Heart left ventricle (tissue), 16 donors: ENCODE results near the gene NOX5. TPM values are rescaled to one million over a fixed set of nuclear protein-coding genes. Genes with fewer than 3 reads are reported as not detected.

Source experiments
- ATAC-seq, 4 donors: fragments of 200-7000 bp; cut with Tn5 transposase; one replicate each; pipeline ENCODE4 v1.9.1; 2020 to 2022; ENCODE audit warnings: moderate library complexity in 4 of 4, mild to moderate bottlenecking in 3 of 4, moderate number of reproducible peaks in 1 of 4
- DNase-seq, 5 donors: peaks; one replicate each; pipeline ENCODE4 v3.0.0-alpha.2; 2020
- H3K27ac ChIP-seq, 12 donors: fragments of 200-600 bp; sonication (generic) in 4 of 12; one replicate each; pipeline versions ENCODE4 v1.5.0 to v1.8.0; 2016 to 2022; ENCODE audit warnings: mild to moderate bottlenecking in 2 of 12
- H3K27me3 ChIP-seq, 9 donors: fragments of 200-600 bp; sonication (generic) in 2 of 9; one replicate each; pipeline versions ENCODE4 v1.5.1 to v1.8.0; 2016 to 2022; ENCODE audit warnings: mild to moderate bottlenecking in 3 of 9
- H3K36me3 ChIP-seq, 9 donors: fragments of 200-600 bp; sonication (generic) in 2 of 9; one replicate each; pipeline versions ENCODE4 v1.5.0 to v1.8.0; 2018 to 2022; ENCODE audit warnings: mild to moderate bottlenecking in 2 of 9
- H3K4me1 ChIP-seq, 12 donors: fragments of 200-600 bp; sonication (generic) in 4 of 12; one replicate each; pipeline versions ENCODE4 v1.5.0 to v1.8.0; 2016 to 2022; ENCODE audit warnings: mild to moderate bottlenecking in 3 of 12
- H3K4me3 ChIP-seq, 12 donors: fragments of 200-600 bp; sonication (generic) in 4 of 12; one replicate each; pipeline versions ENCODE4 v1.5.0 to v1.8.0; 2017 to 2022; ENCODE audit warnings: mild to moderate bottlenecking in 9 of 12, moderate library complexity in 4 of 12
- H3K9me3 ChIP-seq, 12 donors: fragments of 200-600 bp; sonication (generic) in 4 of 12; one replicate each; pipeline versions ENCODE4 v1.5.0 to v1.8.0; 2016 to 2022; ENCODE audit warnings: mild to moderate bottlenecking in 1 of 12
- POLR2A ChIP-seq, 2 donors: fragments of 450-650 bp; IDR thresholded peaks; one replicate each; pipeline ENCODE4 v1.6.1; 2017; ENCODE audit warnings: antibody characterized with exemption in 2 of 2, mild to moderate bottlenecking in 2 of 2, moderate library complexity in 2 of 2
- WGBS, 4 donors: extraction: QIAGEN DNeasy Blood & Tissue Kit in 2 of 4; methylation state at CpG; one replicate each; pipeline versions ENCODE4 v1.1.5 to v1.1.7; 2013 to 2018; 5-methylcytosine and 5-hydroxymethylcytosine counted together
- intact Hi-C, 10 donors: fragments of 100-400 bp; cut with DNase I; formaldehyde crosslinking; loops; one replicate each; pipeline versions ENCODE4 v1.11.1 to v1.14.2; 2022
- polyA plus RNA-seq, 2 donors: library from polyadenylated mRNA; stranded (reverse); fragments of 200-250 nt; gene quantifications; one replicate each; pipeline ENCODE4 v1.2.3, GENCODE V29; 2013
- total RNA-seq, 9 donors: library from RNA; depleted of rRNA in 2 of 9; stranded (reverse); fragments of >200 nt in 2 of 9; fragmentation: NEBNext Ultra II Directional in 3 of 9; extraction: Animal tissue kit (Norgen Biotek cat#: 25700) in 3 of 9; gene quantifications; one replicate each; pipeline versions ENCODE4 v1.1.0 to v1.2.4, GENCODE V29; 2016 to 2023
- TF ChIP-seq, protein P1 (sequence below), 12 donors: fragments of 200-600 bp; sonication (generic) in 4 of 12; IDR thresholded peaks; one replicate each; pipeline versions ENCODE4 v1.5.0 to v1.8.0; 2018 to 2022; ENCODE audit warnings: antibody characterized with exemption in 12 of 12, mild to moderate bottlenecking in 5 of 12
- donor health status: ischemic (EF 13 %, LVEDD 7.1; RV severe dilation, severe dysfunction).
- donor health status: healthy with polysubstance abuse.
- donor health status: DM: no; HTN: yes; CAD: no.
- donor health status: DM: no; HTN: no; CAD: no.
- donor health status: ischemic (EF 25% LVEDD 6.9; RV normal size, moderate dysfunction).
- donor health status: ischemic (EF 25% LVEDD 5.7; RV mildly dilated, moderate dysfunction).
- donor health status: healthy.
- donor health status: DM: yes; HTN: yes; CAD: no.
- donor health status: ischemic (EF 35%, LVEDD 5.7; RV mildly dilated, moderate dysfunction).
- donor health status: nonischemic (EF 11% LVEDD 7.7; RV severe dilation, severe dysfunction).
- donor health status: DM: yes; HTN: yes; CAD: no.
- donor health status: PGD.
- donor health status: ischemic (EF 29% LVEDD 5.4; RV normal size, mild dysfunction).
- donor health status: nonischemic (EF 23%, LVEDD 6.1; RV moderate dilation, normal function).

NOX5 gene
- total and polyA plus RNA-seq, 11 donors: 0.02 to 0.29 (median 0.04) TPM; not detected in 6

DNA sequence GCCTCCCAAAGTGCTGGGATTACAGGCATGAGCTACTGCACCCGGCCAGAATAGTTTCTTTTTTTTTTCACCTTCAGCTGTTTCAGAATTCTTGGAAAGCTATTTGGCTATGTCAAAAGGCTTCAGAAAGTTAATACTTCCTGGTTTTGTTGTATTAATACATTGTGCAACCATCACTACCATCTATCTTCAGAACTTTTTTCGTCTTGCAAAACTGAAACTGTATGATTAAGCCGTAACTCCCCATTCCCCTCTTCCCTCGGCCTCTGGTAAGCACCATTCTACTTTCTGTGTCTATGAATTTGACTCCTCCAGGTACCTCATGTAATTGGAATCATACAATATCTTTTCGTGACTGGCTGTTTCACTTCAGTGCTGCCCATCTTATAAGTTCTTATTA lies 5.2 kb upstream of the NOX5 start:
- Histone ChIP-seq H3K4me3 (no peak overlapping the region), H3K36me3 (no peaks in the 10 kb centered on the region), H3K4me1 (no peaks in the 10 kb centered on the region), H3K27ac (no peak overlapping the region), H3K27me3 (no peaks in the 10 kb centered on the region), H3K9me3 (peaks cover 0 to 33% (median 18%) of the 10 kb centered on the region in 12 donors)
- intact Hi-C loops: no loop called here
- DNase-seq (no peak), ATAC-seq (no peak)
- TF ChIP-seq, protein P1, sequence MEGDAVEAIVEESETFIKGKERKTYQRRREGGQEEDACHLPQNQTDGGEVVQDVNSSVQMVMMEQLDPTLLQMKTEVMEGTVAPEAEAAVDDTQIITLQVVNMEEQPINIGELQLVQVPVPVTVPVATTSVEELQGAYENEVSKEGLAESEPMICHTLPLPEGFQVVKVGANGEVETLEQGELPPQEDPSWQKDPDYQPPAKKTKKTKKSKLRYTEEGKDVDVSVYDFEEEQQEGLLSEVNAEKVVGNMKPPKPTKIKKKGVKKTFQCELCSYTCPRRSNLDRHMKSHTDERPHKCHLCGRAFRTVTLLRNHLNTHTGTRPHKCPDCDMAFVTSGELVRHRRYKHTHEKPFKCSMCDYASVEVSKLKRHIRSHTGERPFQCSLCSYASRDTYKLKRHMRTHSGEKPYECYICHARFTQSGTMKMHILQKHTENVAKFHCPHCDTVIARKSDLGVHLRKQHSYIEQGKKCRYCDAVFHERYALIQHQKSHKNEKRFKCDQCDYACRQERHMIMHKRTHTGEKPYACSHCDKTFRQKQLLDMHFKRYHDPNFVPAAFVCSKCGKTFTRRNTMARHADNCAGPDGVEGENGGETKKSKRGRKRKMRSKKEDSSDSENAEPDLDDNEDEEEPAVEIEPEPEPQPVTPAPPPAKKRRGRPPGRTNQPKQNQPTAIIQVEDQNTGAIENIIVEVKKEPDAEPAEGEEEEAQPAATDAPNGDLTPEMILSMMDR (IDR thresholded peaks at IDR 0.05): no peak
- TF ChIP-seq POLR2A (IDR thresholded peaks at IDR 0.05): no peak
- 87 to 91% (median 89%) methylated on average over 5 of the region's 5 CpGs for WGBS, 4 donors

DNA sequence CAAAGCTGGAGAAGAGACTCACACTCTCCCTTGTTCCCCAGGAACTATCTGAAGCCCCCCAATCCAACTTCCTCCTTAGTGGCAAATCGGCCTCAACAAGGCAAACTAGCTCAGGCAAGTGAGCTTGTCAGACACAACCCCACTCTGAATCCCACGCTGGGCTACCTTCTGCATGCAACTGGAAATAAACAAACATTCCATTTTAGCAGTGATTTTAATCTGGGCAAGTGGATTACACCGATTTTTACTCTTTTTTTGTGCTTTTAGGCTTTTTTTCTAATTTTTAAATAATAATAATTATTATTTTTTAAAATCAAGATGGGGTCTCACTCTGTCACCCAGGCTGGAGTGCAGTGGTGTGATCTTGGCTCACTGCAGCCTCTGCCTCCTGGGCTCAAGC lies 2.9 kb upstream of the NOX5 start:
- no peak overlapping the region for H3K27ac ChIP-seq
- no peaks in the 10 kb centered on the region for H3K4me1 ChIP-seq
- no peaks in the 10 kb centered on the region for H3K27me3 ChIP-seq
- TF ChIP-seq, protein P1 (IDR thresholded peaks at IDR 0.05): no peak
- TF ChIP-seq POLR2A (IDR thresholded peaks at IDR 0.05): no peak
- DNase-seq (no peak), ATAC-seq (no peak)
- no peak overlapping the region for H3K4me3 ChIP-seq
- intact Hi-C loops: no loop called here
- WGBS, 4 donors: 88 to 93% (median 88%) methylated on average over 3 of the region's 3 CpGs
- H3K36me3 ChIP-seq: no peaks in the 10 kb centered on the region
- peaks cover 0 to 33% (median 18%) of the 10 kb centered on the region in 12 donors for H3K9me3 ChIP-seq

DNA sequence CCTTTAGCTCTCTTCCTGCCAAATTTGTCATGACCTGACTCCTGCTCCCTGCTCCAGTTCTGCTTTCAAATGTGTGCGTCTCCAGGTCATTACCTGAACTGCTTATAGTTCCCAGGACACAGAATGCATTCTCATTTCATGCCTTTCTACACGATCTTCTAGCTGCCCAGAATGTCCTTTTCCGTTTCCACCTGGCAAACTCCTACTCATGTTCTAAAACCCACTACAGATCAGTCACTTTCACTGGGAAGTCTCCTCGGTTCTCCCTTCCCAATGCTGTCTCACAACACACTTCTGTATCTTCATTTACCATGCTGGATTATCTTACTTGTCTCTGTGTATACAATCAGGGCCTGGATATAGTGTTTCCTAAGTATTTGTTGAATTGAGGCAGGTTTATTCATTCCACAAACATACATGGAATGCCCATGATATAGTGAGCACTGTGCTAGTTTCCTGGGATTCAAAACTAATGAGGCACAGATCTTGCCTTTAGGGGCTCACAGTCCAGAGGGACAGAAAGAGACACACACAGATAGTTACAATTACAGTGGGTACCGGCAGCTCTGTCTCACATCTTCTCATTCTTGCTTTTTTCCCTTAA lies 1.6 kb upstream of the NOX5 start:
- 88 to 91% (median 90%) methylated on average over 5 of the region's 5 CpGs for WGBS, 4 donors
- ATAC-seq: no peak

DNA sequence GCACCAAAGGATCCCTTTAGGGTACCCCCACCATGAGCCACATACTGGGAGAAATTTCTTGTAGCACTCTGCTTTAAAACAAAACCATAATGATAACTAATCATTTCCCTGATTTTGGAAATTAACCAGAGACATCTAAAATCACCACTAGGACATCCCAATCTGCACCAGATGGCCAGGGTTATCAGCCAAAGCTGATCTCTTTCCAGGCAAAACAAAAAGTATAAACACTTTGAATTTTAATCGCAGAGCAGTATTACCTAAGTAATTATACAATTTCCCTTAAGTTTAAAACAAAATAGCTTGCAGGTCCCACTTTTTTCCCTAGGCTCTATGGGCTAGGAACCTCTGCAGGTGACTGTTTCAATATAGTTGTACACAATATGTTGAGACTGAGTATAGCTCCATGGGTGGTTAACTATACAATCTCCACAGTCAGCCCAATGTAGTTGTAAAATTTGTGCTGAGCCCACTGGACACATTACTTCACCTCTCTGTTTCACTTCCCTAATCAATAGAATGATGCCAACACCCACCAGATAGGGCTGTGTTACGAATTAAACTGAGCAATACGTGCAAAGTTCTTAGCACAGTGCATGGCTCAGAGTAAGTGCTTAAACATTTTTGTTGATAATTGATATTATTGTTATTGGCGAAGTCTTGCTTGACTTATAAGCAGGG lies 629 bp upstream of the NOX5 start:
- TF ChIP-seq, protein P1 (IDR thresholded peaks at IDR 0.05): no peak
- no peak for TF ChIP-seq POLR2A (IDR thresholded peaks at IDR 0.05)
- Histone ChIP-seq H3K4me1 (no peaks in the 10 kb centered on the region), H3K4me3 (no peak overlapping the region), H3K27ac (no peak overlapping the region), H3K9me3 (peaks cover 0 to 12% (median under 1%) of the 10 kb centered on the region in 12 donors), H3K36me3 (no peaks in the 10 kb centered on the region), H3K27me3 (no peaks in the 10 kb centered on the region)
- ATAC-seq (no peak), DNase-seq (no peak)
- intact Hi-C loops: no loop called here
- 81 to 90% (median 88%) methylated on average over 4 of the region's 4 CpGs for WGBS, 4 donors

More for the DNA sequence above, 1.6 kb upstream of the NOX5 start:
- DNase-seq: no peak
- Histone ChIP-seq H3K4me1 (no peaks in the 10 kb centered on the region), H3K4me3 (no peak overlapping the region), H3K9me3 (peaks cover 0 to 22% (median 9%) of the 10 kb centered on the region in 12 donors), H3K27ac (no peak overlapping the region), H3K27me3 (no peaks in the 10 kb centered on the region), H3K36me3 (no peaks in the 10 kb centered on the region)
- intact Hi-C loops: no loop called here
- TF ChIP-seq, protein P1 (IDR thresholded peaks at IDR 0.05): no peak
- no peak for TF ChIP-seq POLR2A (IDR thresholded peaks at IDR 0.05)
